ENCODE data around the gene CCDC91.

GRCh38 chr12:28424965-28425364 lies 234.7 kb downstream of the CCDC91 start:
- TF ChIP-seq CTCF (IDR thresholded peaks at IDR 0.05) (no peak), POLR2A (IDR thresholded peaks at IDR 0.05) (no peak)
